ENCODE measurements around the gene SYT2.
A peak's percentile ranks its signal among the peaks of the same experiment; 100 is the strongest.
"Not testable (repeated sequence)": the region's sequence is repeated elsewhere in the genome, so short reads cannot be mapped to it uniquely, and the experiment has no call there.

SYT2 gene

DNA sequence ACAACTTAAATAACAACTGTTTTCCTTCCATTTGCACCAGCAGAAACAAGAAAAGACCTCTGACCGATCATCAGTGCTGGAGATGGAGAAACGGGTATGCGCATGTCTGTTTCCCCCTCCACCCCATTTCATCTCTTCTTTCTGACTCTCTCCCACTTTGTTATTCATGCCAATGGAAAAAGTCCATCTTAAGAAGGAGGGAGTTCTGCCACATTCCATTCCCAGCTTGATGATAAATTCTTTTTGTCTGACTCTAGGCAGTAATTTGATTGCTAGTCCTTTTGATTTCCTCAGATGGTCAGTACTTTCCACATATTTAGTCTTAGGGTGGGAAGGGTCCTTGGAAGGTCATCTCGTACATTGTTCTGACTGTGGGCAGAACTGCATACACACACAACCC, 142.5 kb downstream of the SYT2 start:
- no peak for DNase-seq

DNA sequence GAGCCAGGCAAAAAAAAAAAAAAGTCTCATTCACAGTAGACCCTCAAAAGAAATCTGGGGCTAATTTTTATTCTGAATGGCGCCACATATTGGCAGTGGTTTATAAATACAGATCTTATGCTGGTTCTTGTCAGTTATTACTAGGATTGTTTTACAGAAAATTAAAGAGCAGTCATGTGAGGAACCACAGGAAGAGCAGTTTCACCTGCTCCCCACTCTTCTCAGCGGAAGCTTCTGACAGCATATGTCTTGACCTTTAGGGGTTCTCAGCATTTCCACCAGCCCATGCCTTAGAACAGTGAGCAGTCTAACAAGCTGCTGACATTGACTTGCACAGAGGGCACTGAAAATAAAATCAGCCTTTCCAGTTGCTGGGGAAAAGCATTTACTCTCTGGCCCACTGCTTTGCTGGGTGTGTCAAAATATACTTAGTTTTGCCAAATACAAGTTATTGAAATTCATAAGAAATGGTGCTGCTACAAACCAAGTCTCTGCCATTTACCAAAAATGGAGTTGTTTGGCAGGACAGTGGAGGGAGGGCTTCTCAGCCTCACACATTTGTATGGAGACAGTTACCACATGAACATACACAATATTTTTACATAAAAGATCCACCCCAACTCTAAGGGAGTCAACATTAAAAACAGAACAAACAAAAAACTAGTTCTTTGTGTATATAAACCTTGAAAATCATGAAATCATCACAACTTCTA, 144.2 kb downstream of the SYT2 start:
- DNase-seq, result no peak

DNA sequence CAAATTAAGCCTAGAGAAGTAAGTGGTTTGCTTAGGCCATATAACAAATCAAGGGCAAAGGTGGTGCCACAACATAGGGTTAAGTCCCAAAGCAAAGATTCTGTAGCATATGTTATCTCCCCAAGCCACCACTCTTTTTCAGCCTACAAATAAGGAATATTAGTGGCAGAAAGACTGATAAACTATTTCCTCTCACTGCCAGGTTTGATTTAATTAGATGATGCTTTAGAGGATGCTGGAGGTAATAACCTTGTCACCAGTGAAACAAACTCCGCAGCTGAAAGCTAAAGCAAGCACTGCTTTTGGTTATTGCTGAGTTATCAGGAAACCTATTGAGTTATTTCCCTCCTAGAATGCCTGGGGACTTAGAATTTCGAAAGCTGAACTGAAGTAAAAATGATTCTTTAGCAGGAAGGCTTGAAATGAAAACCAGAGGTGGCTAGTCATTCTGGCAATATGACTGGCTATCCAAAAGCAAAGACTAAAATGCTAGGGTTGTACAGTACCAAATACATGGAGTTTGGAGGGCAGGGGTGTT, 145.2 kb downstream of the SYT2 start:
- no peak for DNase-seq

DNA sequence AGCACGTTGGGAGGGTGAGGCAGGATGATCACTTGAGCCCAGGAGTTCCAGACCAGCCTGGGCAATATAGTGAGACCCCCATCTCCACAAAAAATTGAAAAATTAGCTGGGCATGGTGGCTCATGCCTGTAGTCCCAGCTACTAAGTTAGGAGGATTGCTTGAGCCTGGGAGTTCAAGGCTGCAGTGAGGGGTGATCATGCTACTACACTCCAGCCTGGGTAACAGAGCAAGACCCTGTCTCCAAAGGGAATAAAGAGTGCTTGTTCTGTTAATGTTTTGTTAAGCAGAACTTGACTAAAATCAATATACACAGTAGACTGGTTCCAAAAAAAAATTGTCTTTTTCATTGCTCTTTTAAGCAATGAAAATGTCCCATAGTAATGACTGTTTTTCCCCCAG, 146.4 kb downstream of the SYT2 start:
- no peak for DNase-seq

DNA sequence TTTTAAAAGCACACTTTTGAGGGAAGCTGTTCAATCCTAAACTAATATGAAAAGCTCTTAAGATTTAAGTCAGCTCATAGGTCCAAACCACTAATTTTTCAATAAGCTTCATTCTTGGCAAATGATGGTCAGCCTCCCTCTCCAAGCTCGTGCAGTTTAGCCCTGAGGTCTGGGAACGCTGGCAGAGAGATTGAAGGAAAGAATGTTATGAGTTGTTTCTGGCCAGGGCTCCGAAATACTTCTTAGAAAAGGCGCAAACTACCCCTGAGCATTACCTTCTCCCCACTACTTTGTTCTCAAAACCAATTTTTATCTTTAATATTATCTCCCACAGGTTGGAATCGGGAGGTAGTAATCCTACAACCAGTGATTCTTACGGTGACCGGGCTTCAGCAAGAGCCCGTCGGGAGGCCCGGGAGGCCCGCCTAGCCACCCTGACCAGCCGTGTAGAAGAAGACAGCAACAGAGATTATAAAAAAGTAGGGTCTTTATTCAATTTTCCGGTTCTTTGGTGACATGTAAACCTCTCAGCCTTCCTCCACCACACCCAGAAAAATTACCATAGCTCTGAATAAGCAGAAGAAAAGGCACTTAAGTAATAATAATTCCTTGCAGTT, 147.7 kb downstream of the SYT2 start:
- no peak for DNase-seq

DNA sequence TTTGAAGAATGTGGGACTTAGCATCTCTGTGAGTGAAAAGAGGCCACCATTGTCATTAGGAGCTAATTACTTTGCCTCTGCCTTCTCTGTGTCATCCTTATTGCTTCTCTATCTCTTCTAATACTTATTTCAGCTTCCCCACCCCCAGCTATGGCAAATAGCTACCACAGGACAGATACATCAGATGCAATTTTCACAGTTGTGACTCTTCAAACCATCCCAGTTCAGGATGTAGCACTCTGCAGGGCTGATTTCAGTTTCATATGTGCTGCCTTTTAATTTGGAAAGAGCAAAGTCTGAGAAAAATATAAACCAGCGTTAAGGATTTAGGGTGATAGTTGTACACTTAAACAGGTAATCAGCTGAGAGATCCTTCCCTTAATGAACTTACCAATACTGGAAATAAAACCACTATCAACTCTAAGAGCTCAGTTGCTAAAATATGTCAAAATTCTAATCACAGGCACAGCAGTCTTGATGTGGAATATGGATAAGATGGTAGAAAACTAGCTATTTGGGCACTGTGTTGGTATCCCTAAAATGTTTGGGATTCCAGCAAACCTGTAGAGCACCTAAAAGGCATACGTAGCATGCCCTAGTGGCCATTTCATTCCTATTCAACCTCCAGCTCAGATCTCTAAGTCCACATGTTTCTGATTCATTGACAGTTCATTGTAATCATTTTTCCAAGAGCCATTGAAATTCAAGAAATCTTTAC, 148.4 kb downstream of the SYT2 start:
- no peak for DNase-seq

DNA sequence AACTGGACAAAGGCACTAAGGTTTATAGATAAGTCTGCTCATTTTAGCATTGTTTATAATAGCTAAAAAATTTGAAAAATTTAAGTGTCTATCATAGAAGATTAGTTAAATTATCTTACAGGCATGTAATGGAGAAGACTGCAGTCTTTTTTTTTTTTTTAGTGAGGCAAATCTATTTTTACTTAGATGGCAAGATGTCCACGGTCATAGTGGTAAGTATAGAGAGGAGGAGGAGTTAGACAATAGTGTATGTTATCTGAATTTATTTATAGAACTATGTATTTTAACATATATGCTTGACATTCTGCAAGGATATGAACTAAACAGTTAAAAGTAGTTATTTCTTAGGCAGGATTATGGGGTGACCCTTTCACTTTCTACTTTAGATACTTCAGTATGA, 149.0 kb downstream of the SYT2 start:
- no peak for DNase-seq

GRCh38 chr1:202557662-202558061, 152.6 kb downstream of the SYT2 start:
- not testable (repeated sequence) for DNase-seq

- DNase-seq, result not testable (repeated sequence)
Measured at GRCh38 chr1:202556037-202556436, 154.2 kb downstream of the SYT2 start.

DNA sequence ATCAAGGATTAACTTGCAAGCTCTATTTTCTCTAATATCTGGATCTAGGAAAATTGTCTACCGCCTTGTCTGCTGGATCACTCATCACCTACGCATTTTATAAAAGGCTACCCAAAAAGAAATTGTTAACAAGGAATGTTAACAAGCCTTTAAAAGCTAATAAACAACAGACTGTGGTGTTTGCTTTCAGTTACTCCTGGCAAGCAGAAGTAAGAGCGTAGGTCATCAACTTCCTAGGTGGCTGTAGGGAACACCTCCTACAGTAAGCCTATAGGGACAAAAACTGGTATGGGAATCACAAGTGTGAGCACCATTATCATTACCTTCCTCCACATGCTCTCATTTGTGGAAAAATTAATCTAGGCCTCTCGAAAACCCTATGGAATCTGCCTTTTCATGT, 155.6 kb downstream of the SYT2 start:
- DNase-seq, result not testable (repeated sequence)

- DNase-seq, result no peak
Measured at GRCh38 chr1:202553560-202554038, 156.7 kb downstream of the SYT2 start.

GRCh38 chr1:202553078-202553477, 157.2 kb downstream of the SYT2 start:
- not testable (repeated sequence) for DNase-seq

DNA sequence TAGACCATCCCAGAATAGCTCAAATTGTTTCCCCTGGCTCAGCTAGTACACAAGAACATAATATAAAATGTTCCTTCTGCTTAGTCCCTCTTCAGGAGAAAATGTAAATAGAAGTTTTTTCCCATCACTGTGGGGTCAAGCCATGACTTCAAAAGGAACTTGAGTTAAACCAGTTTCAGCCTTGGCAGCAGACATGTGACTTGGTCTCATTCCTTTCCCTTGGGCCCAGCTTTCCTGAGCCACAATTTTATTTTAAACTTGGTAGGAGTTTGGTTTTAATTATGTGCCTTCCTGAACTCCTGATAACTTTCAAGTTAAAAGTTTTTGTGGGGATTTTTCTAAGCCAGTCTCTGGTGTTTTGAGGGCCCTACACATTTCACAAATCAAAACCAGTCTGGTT, 157.6 kb downstream of the SYT2 start:
- not testable (repeated sequence) for DNase-seq

DNA sequence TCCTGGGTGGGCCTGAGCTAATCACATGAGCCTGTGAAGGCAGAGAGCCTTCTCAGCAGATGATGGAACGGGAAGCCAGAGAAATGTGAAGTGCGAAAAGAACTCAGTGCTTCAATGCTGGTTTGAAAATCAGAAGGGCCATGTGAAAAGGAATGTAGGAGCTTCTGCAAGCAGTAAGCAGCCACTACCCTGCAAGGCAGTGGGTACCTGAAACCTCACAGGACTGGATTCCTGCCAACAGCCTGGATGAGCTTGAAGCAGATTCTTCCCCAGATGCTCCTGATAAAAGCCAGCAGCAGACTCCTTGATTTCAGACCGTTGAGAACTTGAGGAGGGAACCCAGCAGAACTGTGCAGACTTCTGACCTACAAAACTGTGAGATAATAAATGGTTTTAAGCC, 158.6 kb downstream of the SYT2 start:
- peak in 1 of 2 experiments; percentile 41 for DNase-seq

DNA sequence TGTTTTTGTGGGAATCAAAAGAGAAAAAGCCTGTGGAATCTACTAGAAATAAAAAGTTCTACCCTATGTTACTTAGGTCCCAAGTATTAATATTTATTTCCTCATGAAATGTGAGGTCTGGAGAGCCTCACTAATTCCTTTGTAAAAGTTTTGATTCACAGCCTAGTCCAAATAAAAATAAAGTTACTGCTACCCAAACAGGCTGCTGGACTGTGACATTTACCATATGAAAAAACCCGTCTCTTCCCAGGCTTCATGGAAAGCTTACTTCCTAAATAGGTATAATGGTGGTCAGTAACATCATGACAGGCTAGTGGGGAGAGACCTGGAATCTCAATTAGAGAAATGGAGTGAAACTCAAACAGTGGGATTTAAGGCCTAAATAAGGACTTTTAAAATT, 160.2 kb downstream of the SYT2 start:
- not testable (repeated sequence) for DNase-seq

DNA sequence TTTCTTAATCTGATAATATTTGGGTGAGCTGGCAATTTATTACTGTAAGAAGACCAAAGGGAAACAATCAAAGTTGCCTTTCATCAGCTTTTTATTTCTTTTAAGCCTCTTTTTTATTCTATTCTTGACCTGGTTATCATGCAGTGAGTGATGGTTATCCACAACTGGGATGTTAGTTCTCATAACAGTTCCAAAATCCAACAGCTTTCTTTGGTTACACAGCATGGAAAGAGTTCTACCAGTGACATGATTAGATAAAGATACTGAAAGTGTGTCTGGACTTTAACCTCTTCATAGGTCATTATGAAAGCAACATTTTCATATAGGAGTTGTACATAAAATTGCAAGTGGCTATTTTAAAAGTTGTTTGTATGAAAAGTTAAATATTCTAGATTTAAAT, 163.0 kb downstream of the SYT2 start:
- no peak for DNase-seq

- DNase-seq, result not testable (repeated sequence)
Measured at GRCh38 chr1:202546796-202547195, 163.5 kb downstream of the SYT2 start.

DNA sequence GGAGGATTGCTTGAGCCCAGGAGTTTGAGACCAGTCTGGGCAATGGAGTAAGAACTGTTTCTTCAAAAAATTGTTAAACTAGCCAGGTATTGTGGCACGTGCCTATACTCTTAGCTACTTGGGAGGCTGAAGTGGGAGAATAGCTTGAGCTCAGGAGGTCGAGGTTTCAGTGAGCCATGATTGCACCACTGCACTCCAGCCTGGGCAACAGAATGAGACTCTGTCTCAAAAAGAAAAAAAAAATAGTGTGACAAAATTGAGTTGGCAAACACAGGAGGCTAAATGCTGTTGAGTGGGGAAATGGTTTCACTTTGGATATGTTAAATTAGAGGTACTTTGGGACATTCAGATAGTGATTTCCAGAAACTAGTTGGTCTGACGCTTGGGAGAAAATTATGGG, 163.9 kb downstream of the SYT2 start:
- not testable (repeated sequence) for DNase-seq

DNA sequence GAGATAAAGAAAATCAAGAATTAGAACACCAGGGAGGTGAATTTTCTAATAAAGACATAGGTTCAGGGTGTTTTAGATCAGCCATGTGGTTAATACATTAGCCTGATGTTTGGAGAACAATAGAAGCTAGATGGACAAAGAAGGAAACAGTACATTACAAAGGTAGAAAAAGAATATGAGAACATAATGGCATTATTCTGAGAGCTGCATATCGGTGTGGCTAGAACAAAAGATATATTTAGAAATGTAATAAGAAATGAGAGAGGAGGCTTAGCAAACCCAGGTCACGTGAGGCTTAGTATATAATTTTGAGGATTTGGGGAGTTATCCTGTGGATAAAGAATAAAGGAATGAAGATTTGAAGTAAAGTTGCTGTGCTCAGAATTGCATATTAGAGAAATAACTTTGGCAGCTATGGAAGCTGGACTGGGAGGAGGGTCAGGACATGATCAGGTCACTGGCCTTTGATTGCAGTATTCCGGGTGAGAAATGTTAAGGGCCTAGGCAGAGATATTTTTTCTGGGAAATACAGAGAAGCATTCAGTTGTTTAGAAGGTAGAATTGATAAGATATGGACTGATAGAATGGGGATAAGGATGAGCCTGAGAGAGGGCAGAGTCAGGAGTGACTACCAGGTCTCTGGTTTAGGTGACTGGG, 164.5 kb downstream of the SYT2 start:
- not testable (repeated sequence) for DNase-seq

DNA sequence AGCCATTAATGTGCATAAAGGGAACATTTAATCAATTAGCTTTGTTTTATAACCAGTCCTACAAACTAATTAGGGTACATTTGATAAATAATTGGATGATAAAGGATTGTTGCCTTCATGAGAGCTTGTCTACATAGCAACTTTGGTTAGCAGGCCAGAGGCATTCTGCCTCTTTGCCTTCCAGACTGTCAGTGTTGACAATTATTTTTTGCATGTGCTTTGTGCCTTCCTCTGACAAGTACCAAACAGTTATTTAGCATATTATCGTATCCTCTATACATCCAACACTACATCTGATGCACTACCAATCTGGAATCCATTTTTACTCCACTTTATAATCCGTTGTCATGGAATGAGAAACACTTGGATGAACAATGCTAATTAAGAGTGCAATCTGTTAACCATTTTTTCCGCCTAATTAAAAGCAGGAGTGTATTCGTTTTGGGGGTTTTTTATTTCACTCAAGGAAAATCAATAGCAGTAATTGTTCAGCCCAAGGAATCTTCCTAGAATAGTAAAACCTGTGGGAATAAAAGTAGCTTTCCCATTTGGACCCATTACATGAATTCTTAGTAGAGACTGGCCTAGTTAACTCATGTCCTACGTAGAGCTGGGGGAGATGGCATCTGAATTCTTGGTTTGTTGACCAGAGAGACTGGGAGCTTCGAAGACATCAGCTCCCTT, 165.3 kb downstream of the SYT2 start:
- not testable (repeated sequence) for DNase-seq

DNA sequence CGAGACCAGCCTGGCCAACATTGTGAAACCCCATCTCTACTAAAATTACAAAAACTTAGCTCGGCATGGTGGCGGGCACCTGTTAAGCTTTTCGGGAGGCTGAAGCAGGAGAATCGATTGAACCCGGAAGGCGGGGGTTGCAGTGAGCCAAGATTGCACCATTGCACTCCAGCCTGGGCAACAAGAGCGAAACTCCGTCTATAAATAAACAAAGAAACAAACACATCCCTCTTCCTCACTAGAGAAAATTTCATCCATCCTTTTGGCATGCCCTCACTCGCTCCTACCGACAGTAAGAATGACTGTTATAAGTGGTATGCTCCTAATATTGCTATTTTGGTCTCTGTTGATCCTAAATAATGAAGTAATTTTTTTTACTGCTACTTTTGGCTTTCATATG, 166.7 kb downstream of the SYT2 start:
- DNase-seq, result not testable (repeated sequence)

DNA sequence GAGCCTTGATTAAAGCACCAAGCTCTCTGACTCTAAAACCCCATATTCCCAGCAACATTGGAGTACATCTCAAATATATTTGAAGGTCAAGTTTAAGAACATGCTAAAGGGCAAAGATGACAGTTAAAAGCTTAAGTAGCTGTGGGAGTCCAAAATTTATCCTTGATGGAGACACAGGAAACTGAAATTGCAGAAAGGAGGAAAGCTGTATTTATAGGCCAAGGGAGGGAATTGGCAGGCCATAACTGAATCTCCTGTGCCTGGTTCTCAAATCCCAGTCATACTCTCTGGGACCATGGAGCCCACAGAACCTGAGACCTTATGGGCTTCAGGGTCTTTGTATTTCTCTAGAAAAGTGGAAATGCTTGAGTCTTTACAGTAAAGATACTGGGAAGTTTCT, 167.8 kb downstream of the SYT2 start:
- not testable (repeated sequence) for DNase-seq
